Body of pancreas (tissue), 4 donors: ENCODE measurements around the gene UHRF2.

ENCODE experiments used
- POLR2A ChIP-seq, 3 donors: fragments of 450-650 bp; IDR thresholded peaks; one replicate each; pipeline ENCODE4 v1.6.1; 2016; ENCODE audit warnings: antibody characterized with exemption in 3 of 3, mild to moderate bottlenecking in 2 of 3
- TF ChIP-seq, protein P1 (sequence below), 7 experiments: fragments of 450-650 bp in 4 of 7; fragments of 200-600 bp in 3 of 7; sonication (generic) in 3 of 7; IDR thresholded peaks; one replicate each; pipeline ENCODE4 v1.5.1; 2016 to 2019; ENCODE audit warnings: antibody characterized with exemption in 7 of 7

DNA sequence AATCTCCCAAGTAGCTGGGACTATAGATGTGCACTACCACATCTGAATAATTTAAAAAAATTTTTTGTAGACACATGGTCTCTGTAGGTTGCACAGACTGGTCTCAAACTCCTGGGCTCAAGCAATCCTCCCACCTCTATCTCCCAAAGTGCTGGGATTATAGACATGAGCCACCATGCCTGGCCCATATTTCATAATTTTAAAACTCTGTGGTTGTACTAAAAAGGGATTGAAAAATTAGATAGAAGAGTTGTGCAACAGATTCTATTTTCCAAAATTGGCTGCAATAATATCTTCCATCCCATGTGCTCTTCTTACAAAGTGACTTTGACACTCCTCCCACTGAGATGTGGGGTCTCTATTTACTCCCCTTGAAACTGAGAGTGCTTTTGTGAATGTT lies 7.6 kb upstream of the UHRF2 start:
- TF ChIP-seq, protein P1, sequence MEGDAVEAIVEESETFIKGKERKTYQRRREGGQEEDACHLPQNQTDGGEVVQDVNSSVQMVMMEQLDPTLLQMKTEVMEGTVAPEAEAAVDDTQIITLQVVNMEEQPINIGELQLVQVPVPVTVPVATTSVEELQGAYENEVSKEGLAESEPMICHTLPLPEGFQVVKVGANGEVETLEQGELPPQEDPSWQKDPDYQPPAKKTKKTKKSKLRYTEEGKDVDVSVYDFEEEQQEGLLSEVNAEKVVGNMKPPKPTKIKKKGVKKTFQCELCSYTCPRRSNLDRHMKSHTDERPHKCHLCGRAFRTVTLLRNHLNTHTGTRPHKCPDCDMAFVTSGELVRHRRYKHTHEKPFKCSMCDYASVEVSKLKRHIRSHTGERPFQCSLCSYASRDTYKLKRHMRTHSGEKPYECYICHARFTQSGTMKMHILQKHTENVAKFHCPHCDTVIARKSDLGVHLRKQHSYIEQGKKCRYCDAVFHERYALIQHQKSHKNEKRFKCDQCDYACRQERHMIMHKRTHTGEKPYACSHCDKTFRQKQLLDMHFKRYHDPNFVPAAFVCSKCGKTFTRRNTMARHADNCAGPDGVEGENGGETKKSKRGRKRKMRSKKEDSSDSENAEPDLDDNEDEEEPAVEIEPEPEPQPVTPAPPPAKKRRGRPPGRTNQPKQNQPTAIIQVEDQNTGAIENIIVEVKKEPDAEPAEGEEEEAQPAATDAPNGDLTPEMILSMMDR (IDR thresholded peaks at IDR 0.05): no peak
- no peak for TF ChIP-seq POLR2A (IDR thresholded peaks at IDR 0.05)
